SW 1271 (cell line): Measurements from ENCODE around the gene GRIA2.

Source experiments
- DNase-seq, 2 experiments: peaks; one replicate each; lab custom pipeline; 2025; lab: John Stamatoyannopoulos, UW

GRIA2 gene

GRCh38 chr4:157372154-157372553 lies 151.6 kb downstream of the GRIA2 start:
- DNase-seq, result no peak

- DNase-seq, result no peak
Measured at GRCh38 chr4:157372567-157372966, 152.0 kb downstream of the GRIA2 start.

- DNase-seq, result no peak
Measured at GRCh38 chr4:157389741-157390140, 169.2 kb downstream of the GRIA2 start.

GRCh38 chr4:157405070-157405469 lies 184.5 kb downstream of the GRIA2 start:
- DNase-seq, result no peak
